ENCODE measurements around the gene NFKB2.
A peak's percentile ranks its signal among the peaks of the same experiment; 100 is the strongest.

The NFKB2 gene

GRCh38 chr10:102396317-102396650, 779 bp downstream of the NFKB2 start:
- Histone ChIP-seq H3K27ac (ENCODE audit: extremely low read depth, low read depth, low read length) (no peak overlapping the region), H3K9me3 (ENCODE audit: control insufficient read depth, insufficient read depth, low read depth, low read length) (no peaks in the 10 kb centered on the region), H3K4me1 (ENCODE audit: control insufficient read depth, insufficient read depth, low read length) (peaks cover 5% of the 10 kb centered on the region; the same call in 1 of the 2 replicates), H3K4me3 (ENCODE audit: low read depth, low read length) (no peak overlapping the region), H3K36me3 (ENCODE audit: control insufficient read depth in 2 of 2, insufficient read depth in 1 of 2, low read length in 2 of 2) (peaks cover 0 to 18% of the 10 kb centered on the region in 2 experiments; a peak in 1 of 3 replicates)
- POLR2A ChIA-PET = interaction anchor here (1.1 kb wide), 1 partner anchor 64 kb away, joined by 3 read pairs; no protein-coding TSS in a partner anchor
- 0 out of 2 replicates have a peak, but pooled peaks have one; percentile 33 for TF ChIP-seq ZNF341 (tag by site-specific recombination; IDR thresholded peaks at IDR 0.05; ENCODE audit: low read depth)
- TF ChIP-seq ZFHX2 (tag by site-specific recombination; conservative IDR thresholded peaks at IDR 0.05) = no peak
- 0 out of 2 replicates have a peak, but pooled peaks have one; percentile 46 for TF ChIP-seq ZNF10 (tag by site-specific recombination; IDR thresholded peaks at IDR 0.05)
- CTCF ChIA-PET = interaction anchor here (0.8 to 4.5 kb wide), 5 partner anchors 12 to 187 kb away, joined by 3 to 57 read pairs (median 4); partner anchors contain the start of gene FBXL15

GRCh38 chr10:102396730-102397151, 1.2 kb downstream of the NFKB2 start:
- POLR2A ChIA-PET = no interaction called here
- CTCF ChIA-PET = interaction anchor here (0.8 to 4.5 kb wide), 8 partner anchors 13 to 187 kb away, joined by 3 to 57 read pairs (median 4); partner anchors contain the start of gene FBXL15
- peaks cover 5% of the 10 kb centered on the region; the same call in 1 of the 2 replicates for H3K4me1 ChIP-seq (ENCODE audit: control insufficient read depth, insufficient read depth, low read length)
- no peaks in the 10 kb centered on the region for H3K9me3 ChIP-seq (ENCODE audit: control insufficient read depth, insufficient read depth, low read depth, low read length)
- H3K4me3 ChIP-seq (ENCODE audit: low read depth, low read length) = no peak overlapping the region
- peaks cover 0 to 23% of the 10 kb centered on the region in 2 experiments; a peak in 1 of 3 replicates for H3K36me3 ChIP-seq (ENCODE audit: control insufficient read depth in 2 of 2, insufficient read depth in 1 of 2, low read length in 2 of 2)
- H3K27ac ChIP-seq (ENCODE audit: extremely low read depth, low read depth, low read length) = no peak overlapping the region
- no peak for TF ChIP-seq ZBTB1 (tag by site-specific recombination; IDR thresholded peaks at IDR 0.05)
- no peak for TF ChIP-seq ZNF37A (tag by site-specific recombination; IDR thresholded peaks at IDR 0.05)
- no peak for TF ChIP-seq ZNF677 (tag by site-specific recombination; IDR thresholded peaks at IDR 0.05)
- no peak for TF ChIP-seq SCRT1 (tag by site-specific recombination; IDR thresholded peaks at IDR 0.05; ENCODE audit: borderline replicate concordance)
- no peak for TF ChIP-seq YY2 (tag by site-specific recombination; IDR thresholded peaks at IDR 0.05)
- TF ChIP-seq ZBTB7A (tag by site-specific recombination; IDR thresholded peaks at IDR 0.05; ENCODE audit: low read depth) = no peak
- TF ChIP-seq ZNF133 (tag by site-specific recombination; IDR thresholded peaks at IDR 0.05) = no peak
- no peak for TF ChIP-seq ZNF366 (tag by site-specific recombination; conservative IDR thresholded peaks at IDR 0.05)
- TF ChIP-seq ZNF621 (tag by site-specific recombination; IDR thresholded peaks at IDR 0.05) = no peak
- no peak for TF ChIP-seq ZSCAN5A (tag by site-specific recombination; IDR thresholded peaks at IDR 0.05)

- no peaks in the 10 kb centered on the region for H3K9me3 ChIP-seq (ENCODE audit: control insufficient read depth, insufficient read depth, low read depth, low read length)
- no peak overlapping the region for H3K27ac ChIP-seq (ENCODE audit: extremely low read depth, low read depth, low read length)
- ChIA-PET POLR2A (interaction anchor here (0.6 kb wide), 2 partner anchors 47 to 167 kb away, joined by 3 to 4 read pairs; no protein-coding TSS in a partner anchor), CTCF (interaction anchor here (0.8 to 5.7 kb wide), 12 partner anchors 12 to 186 kb away, joined by 3 to 60 read pairs (median 4); partner anchors contain the start of gene FBXL15)
- H3K4me3 ChIP-seq (ENCODE audit: low read depth, low read length) = no peak overlapping the region
- peaks cover 0 to 24% of the 10 kb centered on the region in 2 experiments; a peak in 1 of 3 replicates for H3K36me3 ChIP-seq (ENCODE audit: control insufficient read depth in 2 of 2, insufficient read depth in 1 of 2, low read length in 2 of 2)
- peaks cover 5% of the 10 kb centered on the region; the same call in 1 of the 2 replicates for H3K4me1 ChIP-seq (ENCODE audit: control insufficient read depth, insufficient read depth, low read length)
- TF ChIP-seq ZNF248 (tag by site-specific recombination; IDR thresholded peaks at IDR 0.05) (no peak), GLIS2 (tag by site-specific recombination; IDR thresholded peaks at IDR 0.05) (no peak), ZNF391 (tag by site-specific recombination; IDR thresholded peaks at IDR 0.05; ENCODE audit: borderline replicate concordance, low read depth) (no peak), ZNF423 (tag by site-specific recombination; IDR thresholded peaks at IDR 0.05) (no peak), PRDM2 (tag by site-specific recombination; IDR thresholded peaks at IDR 0.05; ENCODE audit: borderline replicate concordance) (no peak), ZNF560 (tag by site-specific recombination; IDR thresholded peaks at IDR 0.05; ENCODE audit: borderline replicate concordance) (no peak), ZBTB8A (tag by site-specific recombination; IDR thresholded peaks at IDR 0.05) (no peak), ZNF433 (tag by site-specific recombination; IDR thresholded peaks at IDR 0.05; ENCODE audit: low read depth) (no peak), ZNF184 (tag by site-specific recombination; IDR thresholded peaks at IDR 0.05) (no peak)
These were observed 2.0 kb downstream of the NFKB2 start for GRCh38 chr10:102397222-102398171.
